ENCODE data around the gene ZNF83. TPM values are rescaled to one million over a fixed set of nuclear protein-coding genes. Genes with fewer than 3 reads are reported as not detected.
"Not testable (repeated sequence)": the region's sequence is repeated elsewhere in the genome, so short reads cannot be mapped to it uniquely, and the experiment has no call there.

Gene ZNF83
- 95.9 and 115 TPM in 2 replicates for total RNA-seq (2014; rRNA removed; shearing (Covaris generic); ENCODE audit: low replicate concordance)

GRCh38 chr19:52637718-52638585 lies at the start of gene ZNF83:
Gene ZNF83 (minus strand): TSS chr19:52638355.
- H3K4me2 ChIP-seq (ENCODE audit: low read depth, low read length, poor library complexity, severe bottlenecking): peak within 1 kb of the TSS; percentile 100
- H3K79me2 ChIP-seq (ENCODE audit: low read length): peaks cover 27% of the 10 kb centered on the region
- DNase-seq: peak; percentile 99
- no peaks in the 10 kb centered on the region for H3K9me3 ChIP-seq (ENCODE audit: low read length)
- H4K20me1 ChIP-seq (ENCODE audit: insufficient read depth, low read depth, low read length): no peaks in the 10 kb centered on the region
- peak within 1 kb of the TSS; percentile 94 for H3K4me3 ChIP-seq (ENCODE audit: low read length)
- no peaks in the 10 kb centered on the region for H3K27me3 ChIP-seq (ENCODE audit: low read length)
- peaks cover 5% of the 10 kb centered on the region; the same call in 1 of the 2 replicates for H3K36me3 ChIP-seq (ENCODE audit: insufficient read depth, low read length)
- H3K9ac ChIP-seq (ENCODE audit: low read length): peak within 1 kb of the TSS; percentile 95
- H3K4me1 ChIP-seq (ENCODE audit: low read length): peaks cover 14% of the 10 kb centered on the region
- H3K9me2 ChIP-seq (replicated peaks; ENCODE audit: insufficient read depth, low read length): no peaks in the 10 kb centered on the region
- H3K27ac ChIP-seq (ENCODE audit: low read length): peak within 1 kb of the TSS; percentile 84
- peak within 1 kb of the TSS; percentile 54; the same call in 1 of the 2 replicates for H2AFZ ChIP-seq (ENCODE audit: low read length)

GRCh38 chr19:52687684-52688083 lies 49.5 kb upstream of the ZNF83 start:
- Histone ChIP-seq H3K9me3 (ENCODE audit: low read length) (no peaks in the 10 kb centered on the region), H4K20me1 (ENCODE audit: insufficient read depth, low read depth, low read length) (no peaks in the 10 kb centered on the region), H2AFZ (ENCODE audit: low read length) (no peak overlapping the region), H3K9ac (ENCODE audit: low read length) (no peak overlapping the region), H3K36me3 (ENCODE audit: insufficient read depth, low read length) (peaks cover 31% of the 10 kb centered on the region), H3K79me2 (ENCODE audit: low read length) (peaks cover 72% of the 10 kb centered on the region), H3K27ac (ENCODE audit: low read length) (no peak overlapping the region), H3K4me1 (ENCODE audit: low read length) (peaks cover 29% of the 10 kb centered on the region), H3K9me2 (replicated peaks; ENCODE audit: insufficient read depth, low read length) (no peaks in the 10 kb centered on the region), H3K27me3 (ENCODE audit: low read length) (no peaks in the 10 kb centered on the region), H3K4me3 (ENCODE audit: low read length) (no peak overlapping the region), H3K4me2 (ENCODE audit: low read depth, low read length, poor library complexity, severe bottlenecking) (no peak overlapping the region)
- no peak for DNase-seq

- H3K4me2 ChIP-seq (ENCODE audit: low read depth, low read length, poor library complexity, severe bottlenecking): no peak overlapping the region
- peaks cover 36% of the 10 kb centered on the region for H3K36me3 ChIP-seq (ENCODE audit: insufficient read depth, low read length)
- no peak overlapping the region for H2AFZ ChIP-seq (ENCODE audit: low read length)
- H4K20me1 ChIP-seq (ENCODE audit: insufficient read depth, low read depth, low read length): no peaks in the 10 kb centered on the region
- H3K9ac ChIP-seq (ENCODE audit: low read length): no peak overlapping the region
- no peak for DNase-seq
- H3K27ac ChIP-seq (ENCODE audit: low read length): no peak overlapping the region
- H3K4me1 ChIP-seq (ENCODE audit: low read length): peaks cover 22% of the 10 kb centered on the region
- no peak overlapping the region for H3K4me3 ChIP-seq (ENCODE audit: low read length)
- no peaks in the 10 kb centered on the region for H3K9me3 ChIP-seq (ENCODE audit: low read length)
- H3K27me3 ChIP-seq (ENCODE audit: low read length): no peaks in the 10 kb centered on the region
- no peaks in the 10 kb centered on the region for H3K9me2 ChIP-seq (replicated peaks; ENCODE audit: insufficient read depth, low read length)
- H3K79me2 ChIP-seq (ENCODE audit: low read length): peaks cover 91% of the 10 kb centered on the region
These were observed 47.7 kb upstream of the ZNF83 start for GRCh38 chr19:52685811-52686210.

GRCh38 chr19:52681216-52681615 lies 43.1 kb upstream of the ZNF83 start:
- H2AFZ ChIP-seq (ENCODE audit: low read length); H3K4me2 ChIP-seq (ENCODE audit: low read depth, low read length, poor library complexity, severe bottlenecking); H3K9ac ChIP-seq (ENCODE audit: low read length); H3K9me2 ChIP-seq (replicated peaks; ENCODE audit: insufficient read depth, low read length); H4K20me1 ChIP-seq (ENCODE audit: insufficient read depth, low read depth, low read length); H3K4me1 ChIP-seq (ENCODE audit: low read length); H3K9me3 ChIP-seq (ENCODE audit: low read length); H3K4me3 ChIP-seq (ENCODE audit: low read length); H3K27me3 ChIP-seq (ENCODE audit: low read length); H3K27ac ChIP-seq (ENCODE audit: low read length); DNase-seq: not testable (repeated sequence)
- Histone ChIP-seq H3K36me3 (ENCODE audit: insufficient read depth, low read length) (peaks cover 61% of the 10 kb centered on the region), H3K79me2 (ENCODE audit: low read length) (peaks cover 90% of the 10 kb centered on the region)

- H3K27ac ChIP-seq (ENCODE audit: low read length): no peak overlapping the region
- no peaks in the 10 kb centered on the region for H3K9me3 ChIP-seq (ENCODE audit: low read length)
- DNase-seq: no peak
- no peaks in the 10 kb centered on the region for H3K27me3 ChIP-seq (ENCODE audit: low read length)
- no peaks in the 10 kb centered on the region for H4K20me1 ChIP-seq (ENCODE audit: insufficient read depth, low read depth, low read length)
- H3K9ac ChIP-seq (ENCODE audit: low read length): no peak overlapping the region
- H3K4me2 ChIP-seq (ENCODE audit: low read depth, low read length, poor library complexity, severe bottlenecking): no peak overlapping the region
- peaks cover 59% of the 10 kb centered on the region for H3K36me3 ChIP-seq (ENCODE audit: insufficient read depth, low read length)
- H2AFZ ChIP-seq (ENCODE audit: low read length): no peak overlapping the region
- no peaks in the 10 kb centered on the region for H3K9me2 ChIP-seq (replicated peaks; ENCODE audit: insufficient read depth, low read length)
- no peak overlapping the region for H3K4me3 ChIP-seq (ENCODE audit: low read length)
- H3K4me1 ChIP-seq (ENCODE audit: low read length): no peaks in the 10 kb centered on the region
- H3K79me2 ChIP-seq (ENCODE audit: low read length): peaks cover 88% of the 10 kb centered on the region
These were observed 41.4 kb upstream of the ZNF83 start for GRCh38 chr19:52679598-52679997.

DNA sequence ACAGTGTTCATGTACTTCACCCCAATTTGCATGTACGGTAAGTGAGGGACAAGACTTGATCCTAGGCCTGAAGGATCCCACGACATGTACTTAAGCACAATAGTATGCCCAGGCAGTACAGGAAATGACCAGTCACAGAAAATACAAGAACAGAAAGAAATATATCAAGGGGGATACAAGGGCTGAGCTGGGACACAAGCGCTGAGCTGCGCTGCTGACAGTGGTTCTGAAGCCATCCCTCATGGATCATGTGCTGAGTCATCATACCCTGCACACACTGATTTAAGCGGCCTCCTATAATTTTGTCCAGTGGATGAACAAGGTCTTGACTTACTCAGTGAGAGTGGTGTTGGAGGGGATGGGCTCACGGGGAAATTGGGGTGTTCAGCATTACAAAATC lies 37.1 kb upstream of the ZNF83 start:
- not testable (repeated sequence) for H3K9me3 ChIP-seq (ENCODE audit: low read length); H3K4me3 ChIP-seq (ENCODE audit: low read length); DNase-seq; H3K27ac ChIP-seq (ENCODE audit: low read length); H4K20me1 ChIP-seq (ENCODE audit: insufficient read depth, low read depth, low read length); H3K9me2 ChIP-seq (replicated peaks; ENCODE audit: insufficient read depth, low read length); H3K4me2 ChIP-seq (ENCODE audit: low read depth, low read length, poor library complexity, severe bottlenecking); H3K9ac ChIP-seq (ENCODE audit: low read length); H3K27me3 ChIP-seq (ENCODE audit: low read length); H3K4me1 ChIP-seq (ENCODE audit: low read length); H2AFZ ChIP-seq (ENCODE audit: low read length)
- Histone ChIP-seq H3K79me2 (ENCODE audit: low read length) (peaks cover 90% of the 10 kb centered on the region), H3K36me3 (ENCODE audit: insufficient read depth, low read length) (peaks cover 70% of the 10 kb centered on the region)

- DNase-seq: no peak
- Histone ChIP-seq H3K9me3 (ENCODE audit: low read length) (no peaks in the 10 kb centered on the region), H3K4me3 (ENCODE audit: low read length) (no peak overlapping the region), H3K9me2 (replicated peaks; ENCODE audit: insufficient read depth, low read length) (no peaks in the 10 kb centered on the region), H2AFZ (ENCODE audit: low read length) (no peak overlapping the region), H3K27ac (ENCODE audit: low read length) (no peak overlapping the region), H3K4me1 (ENCODE audit: low read length) (no peaks in the 10 kb centered on the region), H3K27me3 (ENCODE audit: low read length) (no peaks in the 10 kb centered on the region), H3K36me3 (ENCODE audit: insufficient read depth, low read length) (peaks cover 65% of the 10 kb centered on the region), H3K9ac (ENCODE audit: low read length) (no peak overlapping the region), H3K79me2 (ENCODE audit: low read length) (peaks cover 90% of the 10 kb centered on the region), H3K4me2 (ENCODE audit: low read depth, low read length, poor library complexity, severe bottlenecking) (no peak overlapping the region), H4K20me1 (ENCODE audit: insufficient read depth, low read depth, low read length) (no peaks in the 10 kb centered on the region)
These were observed 34.9 kb upstream of the ZNF83 start for GRCh38 chr19:52673014-52673413.

- no peak overlapping the region for H3K4me3 ChIP-seq (ENCODE audit: low read length)
- no peaks in the 10 kb centered on the region for H3K9me2 ChIP-seq (replicated peaks; ENCODE audit: insufficient read depth, low read length)
- no peak overlapping the region for H2AFZ ChIP-seq (ENCODE audit: low read length)
- H3K36me3 ChIP-seq (ENCODE audit: insufficient read depth, low read length): peaks cover 69% of the 10 kb centered on the region
- H3K27me3 ChIP-seq (ENCODE audit: low read length): no peaks in the 10 kb centered on the region
- H3K4me2 ChIP-seq (ENCODE audit: low read depth, low read length, poor library complexity, severe bottlenecking): no peak overlapping the region
- H3K9me3 ChIP-seq (ENCODE audit: low read length): no peaks in the 10 kb centered on the region
- no peaks in the 10 kb centered on the region for H4K20me1 ChIP-seq (ENCODE audit: insufficient read depth, low read depth, low read length)
- DNase-seq: no peak
- no peak overlapping the region for H3K27ac ChIP-seq (ENCODE audit: low read length)
- H3K4me1 ChIP-seq (ENCODE audit: low read length): no peaks in the 10 kb centered on the region
- H3K9ac ChIP-seq (ENCODE audit: low read length): no peak overlapping the region
- H3K79me2 ChIP-seq (ENCODE audit: low read length): peaks cover 100% of the 10 kb centered on the region
These were observed 31.9 kb upstream of the ZNF83 start for GRCh38 chr19:52670046-52670445.
